ENCODE data around the gene CTRB1. TPM values are rescaled to one million over a fixed set of nuclear protein-coding genes. Genes with fewer than 3 reads are reported as not detected.

The CTRB1 gene
- total RNA-seq, 4 donors from 2014 or later, result not detected

GRCh38 chr16:75176926-75177325, 41.9 kb upstream of the CTRB1 start:
- ATAC-seq, result no peak
- peaks cover 0 to 3% of the 10 kb centered on the region in 2 donors for H3K36me3 ChIP-seq
- peaks cover 0 to 26% (median 0%) of the 10 kb centered on the region in 3 donors for H3K9me3 ChIP-seq
- WGBS, 2 donors (ENCODE audit: low coverage in 1 of 2), result 94% methylated on average over 2 of the region's 2 CpGs
- no peaks in the 10 kb centered on the region for H3K4me1 ChIP-seq
- TF ChIP-seq EP300 (IDR thresholded peaks at IDR 0.05) (no peak), CTCF (IDR thresholded peaks at IDR 0.05) (no peak), POLR2AphosphoS5 (IDR thresholded peaks at IDR 0.05) (no peak), POLR2A (IDR thresholded peaks at IDR 0.05) (no peak)
- H3K27ac ChIP-seq, result no peak overlapping the region
- H3K4me3 ChIP-seq, result no peak overlapping the region
- H3K27me3 ChIP-seq, result no peaks in the 10 kb centered on the region

GRCh38 chr16:75179208-75179607, 39.6 kb upstream of the CTRB1 start:
- H3K4me3 ChIP-seq, result no peak overlapping the region
- TF ChIP-seq POLR2AphosphoS5 (IDR thresholded peaks at IDR 0.05), result no peak
- no peaks in the 10 kb centered on the region for H3K4me1 ChIP-seq
- H3K27me3 ChIP-seq, result no peaks in the 10 kb centered on the region
- H3K36me3 ChIP-seq, result no peaks in the 10 kb centered on the region
- WGBS, 2 donors (ENCODE audit: low coverage in 1 of 2), result 90 to 100% methylated on average over 5 to 6 of the region's 6 CpGs
- ATAC-seq, result no peak
- no peak overlapping the region for H3K27ac ChIP-seq
- H3K9me3 ChIP-seq, result peaks cover 0 to 26% (median 0%) of the 10 kb centered on the region in 3 donors

- ATAC-seq, result no peak
- Histone ChIP-seq H3K9me3 (peaks cover 0 to 9% (median 0%) of the 10 kb centered on the region in 3 donors), H3K27me3 (no peaks in the 10 kb centered on the region), H3K27ac (no peak overlapping the region), H3K4me1 (no peaks in the 10 kb centered on the region), H3K36me3 (no peaks in the 10 kb centered on the region), H3K4me3 (no peak overlapping the region)
- WGBS, 2 donors (ENCODE audit: low coverage in 1 of 2), result 28 to 35% methylated on average over 3 of the region's 3 CpGs
- TF ChIP-seq CTCF (IDR thresholded peaks at IDR 0.05), result no peak
- no peak for TF ChIP-seq POLR2AphosphoS5 (IDR thresholded peaks at IDR 0.05)
- no peak for TF ChIP-seq POLR2A (IDR thresholded peaks at IDR 0.05)
- TF ChIP-seq EP300 (IDR thresholded peaks at IDR 0.05), result no peak
Observed at GRCh38 chr16:75181630-75182029, 37.2 kb upstream of the CTRB1 start.

- no peak for TF ChIP-seq POLR2A (IDR thresholded peaks at IDR 0.05)
- Histone ChIP-seq H3K4me1 (no peaks in the 10 kb centered on the region), H3K9me3 (no peaks in the 10 kb centered on the region), H3K4me3 (no peak overlapping the region), H3K27ac (no peak overlapping the region), H3K27me3 (no peaks in the 10 kb centered on the region), H3K36me3 (no peaks in the 10 kb centered on the region)
- WGBS, 2 donors (ENCODE audit: low coverage in 1 of 2), result 71 to 92% methylated on average over 2 to 7 of the region's 14 CpGs
- ATAC-seq, result no peak
Observed at GRCh38 chr16:75188832-75189477, 29.8 kb upstream of the CTRB1 start.

GRCh38 chr16:75189638-75190245, 29.0 kb upstream of the CTRB1 start:
- TF ChIP-seq POLR2A (IDR thresholded peaks at IDR 0.05) (no peak), EP300 (IDR thresholded peaks at IDR 0.05) (no peak), POLR2AphosphoS5 (IDR thresholded peaks at IDR 0.05) (no peak), CTCF (IDR thresholded peaks at IDR 0.05) (no peak)
- Histone ChIP-seq H3K27ac (no peak overlapping the region), H3K4me1 (no peaks in the 10 kb centered on the region), H3K27me3 (no peaks in the 10 kb centered on the region), H3K4me3 (no peak overlapping the region), H3K36me3 (no peaks in the 10 kb centered on the region), H3K9me3 (no peaks in the 10 kb centered on the region)
- 81 to 100% methylated on average over 2 to 5 of the region's 8 CpGs for WGBS, 2 donors (ENCODE audit: low coverage in 1 of 2)
- ATAC-seq, result no peak

Data from gastroesophageal sphincter (tissue), 4 donors.